PC-9 (cell line): ENCODE measurements around the gene UBE2V1.

ENCODE experiments used
- EZH2 ChIP-seq: fragments of 200-600 bp; sonication (generic); IDR thresholded peaks from 2 replicates; pipeline ENCODE4 v1.8.0; 2017; ENCODE audit warnings: antibody characterized with exemption, low read depth
- TF ChIP-seq, protein P1 (sequence below): fragments of 200-600 bp; sonication (generic); conservative IDR thresholded peaks from 2 replicates; pipeline ENCODE4 v1.6.1; 2017; ENCODE audit warnings: mixed run types, antibody characterized with exemption, mild to moderate bottlenecking, moderate library complexity

DNA sequence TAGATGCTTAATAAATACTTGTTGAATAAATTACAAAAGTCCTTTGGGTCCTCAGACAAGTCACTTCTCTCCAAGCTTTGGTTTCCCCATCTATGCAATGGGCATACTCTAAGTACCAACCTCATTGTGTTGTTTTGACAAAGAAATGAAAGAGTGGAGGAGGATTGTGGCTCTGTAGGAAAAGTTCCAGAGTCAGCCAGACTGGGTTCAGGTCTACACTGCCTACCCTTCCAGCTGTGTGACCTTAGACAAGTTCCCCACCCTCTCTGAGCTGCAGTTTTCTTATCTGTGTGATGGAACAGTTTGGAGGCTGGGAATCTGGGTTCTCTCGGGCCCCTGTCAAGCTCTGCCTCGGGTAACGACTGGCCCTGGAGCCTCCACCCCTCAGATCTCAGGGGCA, 76.2 kb downstream of the UBE2V1 start:
- TF ChIP-seq EZH2, result no peak
- TF ChIP-seq, protein P1, sequence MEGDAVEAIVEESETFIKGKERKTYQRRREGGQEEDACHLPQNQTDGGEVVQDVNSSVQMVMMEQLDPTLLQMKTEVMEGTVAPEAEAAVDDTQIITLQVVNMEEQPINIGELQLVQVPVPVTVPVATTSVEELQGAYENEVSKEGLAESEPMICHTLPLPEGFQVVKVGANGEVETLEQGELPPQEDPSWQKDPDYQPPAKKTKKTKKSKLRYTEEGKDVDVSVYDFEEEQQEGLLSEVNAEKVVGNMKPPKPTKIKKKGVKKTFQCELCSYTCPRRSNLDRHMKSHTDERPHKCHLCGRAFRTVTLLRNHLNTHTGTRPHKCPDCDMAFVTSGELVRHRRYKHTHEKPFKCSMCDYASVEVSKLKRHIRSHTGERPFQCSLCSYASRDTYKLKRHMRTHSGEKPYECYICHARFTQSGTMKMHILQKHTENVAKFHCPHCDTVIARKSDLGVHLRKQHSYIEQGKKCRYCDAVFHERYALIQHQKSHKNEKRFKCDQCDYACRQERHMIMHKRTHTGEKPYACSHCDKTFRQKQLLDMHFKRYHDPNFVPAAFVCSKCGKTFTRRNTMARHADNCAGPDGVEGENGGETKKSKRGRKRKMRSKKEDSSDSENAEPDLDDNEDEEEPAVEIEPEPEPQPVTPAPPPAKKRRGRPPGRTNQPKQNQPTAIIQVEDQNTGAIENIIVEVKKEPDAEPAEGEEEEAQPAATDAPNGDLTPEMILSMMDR, result no peak
